HG03460 (cell line): Measurements from ENCODE around the gene CDH23.

ENCODE experiments used
- ATAC-seq: cut with Tn5 transposase; IDR thresholded peaks from one replicate; pipeline ENCODE4 v1.9.1; 2021; ENCODE audit not compliant: unreplicated experiment

CDH23 gene

DNA sequence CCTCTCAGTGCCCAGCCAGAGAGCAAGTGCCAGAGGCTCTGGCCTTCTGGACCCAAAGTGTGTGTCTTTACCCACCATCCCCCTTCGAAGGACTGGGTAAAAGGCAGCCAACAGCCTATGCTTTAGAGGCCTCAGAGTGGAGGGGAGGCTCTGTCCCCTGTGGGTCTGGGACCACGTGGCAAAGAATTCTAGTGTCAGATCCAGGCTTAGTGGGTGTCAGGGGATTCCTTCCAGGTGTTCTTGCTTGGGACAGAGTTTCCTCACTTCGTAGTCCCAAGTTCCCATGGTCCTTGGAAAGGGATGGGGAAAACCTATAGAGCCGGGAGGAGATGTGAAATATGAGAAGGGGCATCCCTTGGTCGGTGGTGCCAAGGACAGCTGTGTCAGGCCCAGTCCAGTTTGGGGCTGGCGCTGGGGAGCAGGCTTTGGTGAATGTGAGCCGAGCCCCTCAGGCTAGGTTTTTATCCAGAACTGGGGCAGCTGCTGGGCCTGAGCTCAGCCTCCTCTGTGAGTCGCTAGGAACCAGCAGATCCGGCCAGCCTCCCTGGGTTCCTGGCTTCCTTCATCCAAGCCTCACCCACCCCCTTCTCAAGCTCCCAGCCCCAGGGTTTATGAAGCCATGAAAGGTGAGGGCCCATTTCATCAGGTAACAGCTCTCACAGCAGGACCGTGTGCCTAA is 251.7 kb downstream of the CDH23 start:
- no peak for ATAC-seq

DNA sequence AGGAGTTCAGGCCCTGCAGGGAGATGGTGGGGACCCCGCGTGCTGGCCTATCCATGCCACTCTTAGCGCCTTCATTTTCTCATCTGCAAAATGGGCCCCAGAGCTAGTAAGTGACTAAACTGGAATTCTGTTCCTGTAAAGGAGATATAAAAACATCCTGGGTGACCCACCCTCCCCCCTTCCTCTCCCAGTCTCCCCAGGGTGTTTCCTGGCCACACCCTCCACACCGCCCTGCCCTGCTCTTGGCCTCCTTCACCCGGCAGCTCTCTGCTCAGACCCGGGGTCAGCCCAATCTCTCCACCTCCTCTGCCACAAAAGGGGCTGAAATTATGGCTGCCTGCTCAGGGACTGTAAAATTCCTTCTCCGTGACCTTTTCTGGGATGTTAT is 252.2 kb downstream of the CDH23 start:
- ATAC-seq: no peak

GRCh38 chr10:71649631-71650030 is 252.9 kb downstream of the CDH23 start:
- no peak for ATAC-seq

DNA sequence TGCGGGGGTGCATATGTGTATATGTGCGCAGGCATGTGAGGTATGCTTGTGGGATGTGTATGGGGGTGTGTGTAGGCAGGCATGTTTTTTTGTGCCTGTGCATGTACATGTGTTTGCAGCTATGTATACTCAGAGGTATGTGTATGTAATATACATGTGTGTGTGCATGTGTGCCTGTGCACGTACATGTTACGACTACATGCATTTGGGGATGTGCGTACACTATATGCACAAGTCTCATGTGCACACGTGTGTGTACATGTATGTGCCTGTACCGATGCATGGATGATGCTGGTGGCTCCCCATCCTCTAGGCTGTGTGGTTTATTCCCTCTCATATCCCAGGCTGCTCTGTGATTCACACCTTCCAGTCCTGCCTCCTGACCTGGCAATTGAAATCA is 253.7 kb downstream of the CDH23 start:
- ATAC-seq: no peak

GRCh38 chr10:71651428-71651827 is 254.7 kb downstream of the CDH23 start:
- no peak for ATAC-seq

DNA sequence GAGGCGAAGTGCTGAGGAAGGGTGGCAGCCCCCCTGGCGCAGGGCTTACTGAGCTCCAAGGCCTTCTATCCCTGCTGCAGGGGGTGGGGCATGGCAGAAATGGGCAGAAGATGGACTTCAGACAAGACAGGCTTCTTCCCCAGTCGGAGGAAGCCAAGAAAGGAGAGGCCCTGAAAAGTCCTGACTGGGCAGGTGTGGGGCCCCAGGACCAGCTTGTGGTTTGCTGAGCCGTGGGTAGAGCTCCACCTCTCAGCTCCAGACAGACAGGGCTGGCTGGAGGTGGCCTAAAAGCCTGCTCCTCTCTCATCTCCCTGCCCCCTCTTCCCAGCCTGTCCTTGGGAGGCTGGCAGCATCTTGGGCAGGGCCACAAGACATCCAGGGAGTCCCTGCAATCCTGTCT is 255.2 kb downstream of the CDH23 start:
- ATAC-seq: no peak

- no peak for ATAC-seq
Measured at GRCh38 chr10:71653044-71653443, 256.3 kb downstream of the CDH23 start.

DNA sequence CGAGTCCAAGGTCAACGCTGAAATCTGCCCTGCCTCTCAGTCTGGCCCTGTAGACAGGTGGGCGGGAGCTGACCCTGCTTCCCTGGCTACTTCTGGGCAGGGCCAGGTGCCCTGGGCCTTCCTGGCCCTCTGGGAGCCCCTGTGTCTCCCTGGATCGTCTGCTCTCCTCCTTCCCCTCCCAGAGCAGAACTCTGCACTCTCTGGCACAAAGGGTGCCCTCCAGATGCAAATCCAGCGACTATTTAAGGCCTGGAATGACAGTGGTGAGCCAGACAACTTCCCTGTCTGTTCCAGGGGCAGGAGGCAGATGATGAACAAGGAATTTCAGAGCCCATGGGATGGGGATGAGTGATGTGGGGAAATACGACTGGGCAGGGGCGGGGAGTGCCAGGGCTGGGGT is 259.5 kb downstream of the CDH23 start:
- ATAC-seq: no peak

DNA sequence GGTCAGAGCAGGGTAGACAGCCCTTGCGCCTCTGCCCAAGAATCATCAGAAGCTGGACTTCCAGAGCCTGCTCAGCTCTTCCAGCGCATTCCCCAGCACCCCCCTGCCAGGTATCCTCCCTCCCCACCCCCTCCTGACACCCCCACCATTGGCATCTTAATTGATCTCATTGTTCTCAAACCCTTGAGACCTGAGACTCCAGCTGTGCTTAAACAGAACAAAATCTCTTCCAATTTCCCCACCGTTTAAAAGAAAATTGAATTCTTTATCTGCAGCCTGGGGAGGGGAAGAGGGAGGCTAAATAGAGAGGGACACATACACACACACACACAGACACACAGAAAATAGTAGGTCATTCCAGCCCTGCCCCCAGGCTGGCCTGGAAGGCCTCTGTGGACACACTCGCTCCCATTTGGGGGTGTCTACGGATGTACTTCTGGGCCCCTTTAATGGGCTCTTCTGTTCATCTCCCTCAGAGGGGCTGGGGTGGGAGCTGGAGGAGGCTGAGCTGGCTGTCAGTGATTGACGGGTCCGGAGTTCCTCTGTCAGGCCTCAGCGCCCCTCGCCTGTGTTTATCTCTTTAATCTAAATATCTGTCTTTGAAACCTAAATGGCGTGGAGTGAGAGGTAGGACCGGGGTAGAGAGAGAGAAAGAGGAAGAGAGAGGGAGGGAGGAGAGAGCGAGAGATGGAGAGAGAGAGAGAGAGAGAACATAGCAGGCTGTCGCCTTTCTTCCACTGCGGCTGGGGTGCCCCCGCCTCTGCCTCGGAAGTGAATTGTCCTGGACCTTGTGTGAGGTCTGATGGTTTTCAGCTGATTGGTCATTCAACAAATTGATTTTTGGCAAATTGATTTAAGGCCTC is 261.1 kb downstream of the CDH23 start:
- ATAC-seq: no peak

- ATAC-seq: no peak
Measured at GRCh38 chr10:71658467-71658745, 261.7 kb downstream of the CDH23 start.

DNA sequence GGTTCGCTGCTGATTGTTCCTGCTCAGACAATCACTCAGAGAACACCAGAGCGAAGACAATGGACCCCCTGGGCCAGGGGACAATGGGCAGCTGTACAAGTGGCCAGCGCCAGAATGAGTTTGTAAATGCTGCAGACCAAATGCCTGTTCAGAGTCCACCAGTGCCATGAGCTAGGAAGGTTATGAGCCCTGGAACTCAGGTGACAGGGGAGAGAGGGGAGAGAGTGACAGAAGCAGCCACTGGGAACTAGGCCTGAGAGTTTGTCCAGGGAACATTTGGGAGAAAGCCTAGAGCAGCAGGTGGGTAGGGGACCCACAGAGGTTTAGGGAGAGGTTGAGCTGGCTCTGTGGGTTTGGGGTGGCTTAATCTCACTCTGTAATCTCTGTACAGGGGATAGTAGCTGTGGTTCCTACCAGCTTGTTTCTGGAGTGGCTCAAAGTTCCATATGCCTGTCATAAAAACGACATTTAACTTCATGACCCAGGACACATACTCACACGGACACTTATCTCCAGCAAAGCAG is 262.5 kb downstream of the CDH23 start:
- ATAC-seq: no peak

DNA sequence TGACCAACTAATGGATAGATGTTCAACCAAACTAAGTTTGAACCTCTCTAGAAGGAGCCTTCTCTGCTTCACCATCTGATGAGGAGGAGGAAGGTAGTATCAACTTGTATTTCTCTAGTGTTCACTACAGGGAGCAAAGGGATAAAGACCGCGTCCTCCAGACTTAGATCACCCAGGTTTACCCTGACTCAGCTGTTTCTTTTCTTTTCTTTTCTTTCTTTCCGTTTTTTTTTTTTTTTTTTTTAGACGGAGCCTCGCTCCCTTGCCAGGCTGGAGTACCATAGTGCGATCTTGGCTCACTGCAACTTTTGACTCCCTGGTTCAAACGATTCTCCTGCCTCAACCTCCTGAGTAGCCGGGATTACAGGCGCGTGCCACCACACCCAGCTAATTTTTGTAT is 263.0 kb downstream of the CDH23 start:
- no peak for ATAC-seq

DNA sequence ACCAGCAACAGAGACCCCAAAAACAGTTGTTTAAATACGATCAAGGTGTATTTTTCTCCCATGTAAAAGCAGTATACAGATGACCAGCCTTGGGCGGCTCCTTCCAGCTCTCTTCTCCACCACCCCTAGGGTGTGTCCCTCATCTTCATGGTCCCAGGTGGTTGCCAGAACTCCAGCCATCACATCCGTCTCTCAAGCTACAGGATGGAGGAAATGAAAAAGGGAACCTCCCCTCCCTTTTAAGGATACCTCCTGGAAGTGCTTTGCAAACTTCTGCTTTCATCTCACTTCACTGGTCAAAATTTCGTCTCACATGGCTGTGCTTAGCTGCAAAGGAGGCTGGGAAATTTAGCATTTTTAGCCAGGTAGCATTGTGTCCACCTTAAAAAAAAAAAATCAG is 263.6 kb downstream of the CDH23 start:
- no peak for ATAC-seq

- ATAC-seq: no peak
Measured at GRCh38 chr10:71661060-71661622, 264.4 kb downstream of the CDH23 start.

- ATAC-seq: no peak
Measured at GRCh38 chr10:71661779-71662336, 265.1 kb downstream of the CDH23 start.

GRCh38 chr10:71663311-71663710 is 266.6 kb downstream of the CDH23 start:
- ATAC-seq: no peak

DNA sequence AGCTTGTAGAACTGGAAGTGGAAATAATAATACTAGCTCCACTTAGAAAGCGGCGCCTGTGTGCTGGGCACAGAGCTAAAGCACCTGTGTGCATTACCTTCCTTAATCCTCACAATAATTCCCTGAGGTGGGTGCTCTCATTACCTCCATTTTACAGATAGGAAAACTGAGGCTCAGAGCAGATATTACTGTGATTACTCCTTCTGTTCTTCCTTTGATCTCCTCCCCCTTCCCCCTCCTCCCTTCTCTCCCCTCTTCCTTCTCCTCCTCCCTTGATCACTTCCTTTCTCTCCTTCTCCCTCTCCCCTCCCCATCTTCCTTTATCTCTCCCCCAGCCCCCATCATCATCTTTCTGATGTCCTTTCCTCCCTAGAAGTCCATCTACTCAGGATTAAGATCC is 267.9 kb downstream of the CDH23 start:
- no peak for ATAC-seq

DNA sequence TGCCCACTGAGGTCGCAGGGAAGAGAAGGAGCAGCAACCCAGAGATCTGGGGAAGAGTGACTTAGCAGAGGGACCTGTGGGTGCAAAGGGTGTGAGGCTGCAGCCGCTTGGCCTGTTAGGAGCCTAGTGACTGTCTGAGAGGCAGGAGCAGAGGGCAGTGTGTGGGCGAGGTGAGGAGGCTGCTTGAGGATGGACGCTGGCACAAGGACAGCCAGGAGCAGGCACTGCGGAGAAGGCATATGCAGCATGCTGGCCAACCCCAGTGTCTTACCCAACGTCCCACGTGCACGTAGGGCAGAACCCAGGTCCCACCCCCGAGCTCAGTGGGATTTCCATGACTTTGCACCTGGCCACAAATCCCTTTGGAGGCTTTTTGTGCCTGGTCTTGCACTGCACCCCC is 268.7 kb downstream of the CDH23 start:
- ATAC-seq: no peak

GRCh38 chr10:71666639-71667386 is 270.1 kb downstream of the CDH23 start:
- no peak for ATAC-seq

GRCh38 chr10:71667387-71667752 is 270.6 kb downstream of the CDH23 start:
- no peak for ATAC-seq
